Pancreas (tissue), 10 donors: ENCODE measurements around the gene SPACA4. TPM values are rescaled to one million over a fixed set of nuclear protein-coding genes. Genes with fewer than 3 reads are reported as not detected.

Experiments
- ATAC-seq, 4 donors: fragments of 200-7000 bp; cut with Tn5 transposase; one replicate each; pipeline versions ENCODE4 v1.8.0 to v1.9.1; 2020; ENCODE audit warnings: mild to moderate bottlenecking in 4 of 4, moderate library complexity in 4 of 4
- DNase-seq, 6 donors: peaks; one replicate each; pipeline ENCODE4 v3.0.0-alpha.2; 2020
- FAIRE-seq: peaks from 2 replicates; lab custom pipeline; 2012; peaks lifted over from hg19 to GRCh38; lab: Jason Lieb, UNC
- H3K27ac ChIP-seq, 4 donors: fragments of 200-600 bp; sonication (generic); 1 replicate in 3 of 4; 2 replicates in 1 of 4; pipeline versions ENCODE4 v1.5.0 to v1.8.0; 2020
- H3K27me3 ChIP-seq, 4 donors: fragments of 200-600 bp; one replicate each; pipeline ENCODE4 v1.8.0; 2021
- H3K36me3 ChIP-seq, 3 donors: fragments of 200-600 bp; sonication (generic) in 1 of 3; one replicate each; pipeline versions ENCODE4 v1.5.0 to v1.8.0; 2020 to 2021
- H3K4me1 ChIP-seq, 3 donors: fragments of 200-600 bp; one replicate each; pipeline ENCODE4 v1.8.0; 2021
- H3K4me3 ChIP-seq, 4 donors: fragments of 200-600 bp; sonication (generic) in 2 of 4; one replicate each; pipeline versions ENCODE4 v1.5.0 to v1.8.0; 2020 to 2021
- H3K9me3 ChIP-seq, 4 donors: fragments of 200-600 bp; one replicate each; pipeline ENCODE4 v1.8.0; 2021
- WGBS, 2 donors: extraction: QIAGEN DNeasy Blood & Tissue Kit; methylation state at CpG; one replicate each; pipeline ENCODE4 v1.1.7; 2013; 5-methylcytosine and 5-hydroxymethylcytosine counted together
- intact Hi-C, 3 donors: fragments of 100-400 bp; cut with DNase I; formaldehyde crosslinking; loops; one replicate each; pipeline versions ENCODE4 v1.11.1 to v1.14.2; 2022
- polyA plus RNA-seq, 2 donors: library from polyadenylated mRNA; stranded (reverse); fragments of 200-250 nt; gene quantifications; one replicate each; pipeline ENCODE4 v1.2.3, GENCODE V29; 2013
- total RNA-seq, 6 donors: library from RNA; stranded (reverse); fragmentation: NEBNext Ultra II Directional in 4 of 6; extraction: Animal tissue kit (Norgen Biotek cat#: 25700) in 4 of 6; gene quantifications; one replicate each; pipeline versions ENCODE4 v1.2.1 to v1.2.4, GENCODE V29; 2021 to 2023
- TF ChIP-seq, protein P1 (sequence below), 4 donors: fragments of 200-600 bp; sonication (generic) in 3 of 4; IDR thresholded peaks; one replicate each; pipeline versions ENCODE4 v1.5.0 to v1.8.0; 2021; ENCODE audit warnings: antibody characterized with exemption in 4 of 4
- donor health status: healthy with polysubstance abuse.
- donor health status: DM: no; HTN: no; CAD: no; lungs with moderate emphysema.
- donor health status: DM: no; HTN: no; CAD: no.
- donor health status: control.
- donor health status: control.
- donor health status: Bipolar disorder and iron deficiency.
- donor health status: DM: yes; HTN: yes; CAD: no.
- donor health status: DM: no; HTN: no; CAD: no.
- donor health status: DM: no; HTN: no; CAD: no.
- donor health status: DM: yes; HTN: yes; CAD: no.

The SPACA4 gene
- total and polyA plus RNA-seq, 8 donors: 0.12 TPM; not detected in 7

DNA sequence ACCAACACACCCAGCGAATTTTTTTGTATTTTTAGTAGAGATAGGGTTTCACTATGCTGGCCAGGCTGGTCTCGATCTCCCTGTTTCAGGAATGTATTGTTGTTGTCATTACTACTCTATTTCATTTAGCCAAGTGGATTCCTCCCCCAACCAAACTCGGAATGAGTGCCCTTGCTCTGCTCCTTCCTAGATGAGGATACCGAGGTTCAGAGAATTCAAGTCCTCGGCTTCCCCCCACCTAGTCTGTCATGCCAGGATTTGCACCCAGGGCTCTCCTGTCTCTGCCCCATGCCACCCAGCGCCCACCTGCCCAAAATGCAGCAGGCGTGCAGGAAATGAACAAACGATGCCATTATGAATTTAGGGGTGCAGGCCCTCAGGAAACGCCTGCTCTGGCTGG, 3.5 kb upstream of the SPACA4 start:
- H3K27me3 ChIP-seq: no peaks in the 10 kb centered on the region
- H3K4me3 ChIP-seq: no peak overlapping the region
- FAIRE-seq: no peak
- no peaks in the 10 kb centered on the region for H3K9me3 ChIP-seq
- H3K27ac ChIP-seq: no peak overlapping the region
- intact Hi-C loops: no loop called here
- no peak for DNase-seq
- ATAC-seq: no peak
- no peaks in the 10 kb centered on the region for H3K4me1 ChIP-seq
- no peaks in the 10 kb centered on the region for H3K36me3 ChIP-seq
- 67 to 84% methylated on average over 9 of the region's 9 CpGs for WGBS, 2 donors
- TF ChIP-seq, protein P1, sequence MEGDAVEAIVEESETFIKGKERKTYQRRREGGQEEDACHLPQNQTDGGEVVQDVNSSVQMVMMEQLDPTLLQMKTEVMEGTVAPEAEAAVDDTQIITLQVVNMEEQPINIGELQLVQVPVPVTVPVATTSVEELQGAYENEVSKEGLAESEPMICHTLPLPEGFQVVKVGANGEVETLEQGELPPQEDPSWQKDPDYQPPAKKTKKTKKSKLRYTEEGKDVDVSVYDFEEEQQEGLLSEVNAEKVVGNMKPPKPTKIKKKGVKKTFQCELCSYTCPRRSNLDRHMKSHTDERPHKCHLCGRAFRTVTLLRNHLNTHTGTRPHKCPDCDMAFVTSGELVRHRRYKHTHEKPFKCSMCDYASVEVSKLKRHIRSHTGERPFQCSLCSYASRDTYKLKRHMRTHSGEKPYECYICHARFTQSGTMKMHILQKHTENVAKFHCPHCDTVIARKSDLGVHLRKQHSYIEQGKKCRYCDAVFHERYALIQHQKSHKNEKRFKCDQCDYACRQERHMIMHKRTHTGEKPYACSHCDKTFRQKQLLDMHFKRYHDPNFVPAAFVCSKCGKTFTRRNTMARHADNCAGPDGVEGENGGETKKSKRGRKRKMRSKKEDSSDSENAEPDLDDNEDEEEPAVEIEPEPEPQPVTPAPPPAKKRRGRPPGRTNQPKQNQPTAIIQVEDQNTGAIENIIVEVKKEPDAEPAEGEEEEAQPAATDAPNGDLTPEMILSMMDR (IDR thresholded peaks at IDR 0.05): no peak

DNA sequence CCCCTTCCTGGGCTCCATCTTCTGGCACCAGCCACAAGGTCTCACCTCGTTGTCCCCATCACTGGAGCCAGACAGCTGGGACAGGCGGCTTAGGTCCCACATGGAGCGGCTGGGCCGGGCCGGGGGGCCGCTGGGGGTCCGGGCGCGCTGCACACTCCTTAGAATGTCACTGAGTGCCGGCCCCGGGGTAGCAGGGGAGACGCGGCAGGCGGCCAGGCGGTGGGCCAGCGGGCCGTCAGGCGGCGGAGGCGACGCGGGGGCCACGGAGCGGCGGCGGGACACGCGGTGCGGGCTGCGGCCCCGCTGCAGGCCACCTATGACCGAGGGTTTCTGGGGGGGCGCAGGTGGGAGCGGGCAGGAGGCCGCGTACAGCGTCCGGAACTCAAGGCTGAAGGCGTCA, 3.1 kb upstream of the SPACA4 start:
- Histone ChIP-seq H3K27me3 (no peaks in the 10 kb centered on the region), H3K9me3 (no peaks in the 10 kb centered on the region), H3K4me3 (no peak overlapping the region), H3K36me3 (no peaks in the 10 kb centered on the region), H3K4me1 (no peaks in the 10 kb centered on the region), H3K27ac (no peak overlapping the region)
- TF ChIP-seq, protein P1 (IDR thresholded peaks at IDR 0.05): no peak
- no peak for FAIRE-seq
- no peak for ATAC-seq
- intact Hi-C loops: no loop called here
- DNase-seq: no peak
- WGBS, 2 donors: 84 to 91% methylated on average over 39 of the region's 39 CpGs

DNA sequence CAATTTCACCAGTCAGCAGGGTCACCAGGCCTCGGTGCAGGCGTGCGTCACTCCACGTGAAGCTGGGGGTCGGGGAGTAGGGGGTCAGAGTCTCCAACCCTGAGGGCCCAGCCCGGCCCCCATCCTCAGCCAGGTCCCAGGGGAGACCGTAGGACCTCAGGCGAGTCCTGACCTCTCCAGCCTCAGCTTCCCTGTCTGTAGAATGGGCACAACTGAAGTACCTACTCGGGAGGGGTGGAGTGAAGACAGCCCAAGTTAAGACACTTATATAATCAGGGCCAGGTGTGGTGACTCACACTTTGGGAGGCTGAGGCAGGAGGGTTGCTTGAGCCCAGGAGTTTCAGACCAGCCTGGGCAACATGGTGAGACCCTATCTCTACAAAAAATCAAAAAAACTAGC, 2.7 kb upstream of the SPACA4 start:
- H3K9me3 ChIP-seq: no peaks in the 10 kb centered on the region
- no peak for FAIRE-seq

DNA sequence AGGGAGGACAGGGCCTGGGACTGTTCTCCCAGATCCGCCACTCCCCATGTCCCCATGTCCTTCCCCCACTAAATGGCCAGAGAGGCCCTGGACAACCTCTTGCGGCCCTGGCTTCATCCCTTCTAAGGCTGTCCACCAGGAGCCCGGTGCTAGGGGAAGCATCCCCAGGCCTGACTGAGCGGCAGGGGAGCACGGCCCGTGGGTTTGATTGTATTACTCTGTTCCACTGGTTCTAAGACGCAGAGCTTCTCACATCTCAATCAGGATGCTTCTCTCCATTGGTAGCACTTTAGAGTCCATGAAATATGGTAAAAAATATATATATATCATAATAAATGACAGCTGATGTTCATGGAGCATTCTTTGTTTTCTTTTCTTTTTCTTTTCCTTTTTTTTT, 815 bp downstream of the SPACA4 start:
- Histone ChIP-seq H3K4me1 (no peaks in the 10 kb centered on the region), H3K36me3 (no peaks in the 10 kb centered on the region), H3K4me3 (no peak overlapping the region), H3K27me3 (no peaks in the 10 kb centered on the region), H3K9me3 (no peaks in the 10 kb centered on the region), H3K27ac (no peak overlapping the region)
- TF ChIP-seq, protein P1 (IDR thresholded peaks at IDR 0.05): no peak
- DNase-seq (no peak), FAIRE-seq (no peak), ATAC-seq (no peak)
- intact Hi-C loops: no loop called here
- 73 to 86% methylated on average over 7 of the region's 7 CpGs for WGBS, 2 donors

More for the DNA sequence above, 2.7 kb upstream of the SPACA4 start:
- intact Hi-C loops: no loop called here
- Histone ChIP-seq H3K27me3 (no peaks in the 10 kb centered on the region), H3K27ac (no peak overlapping the region), H3K4me3 (no peak overlapping the region), H3K4me1 (no peaks in the 10 kb centered on the region), H3K36me3 (no peaks in the 10 kb centered on the region)
- ATAC-seq (no peak), DNase-seq (no peak)
- TF ChIP-seq, protein P1 (IDR thresholded peaks at IDR 0.05): no peak
- WGBS, 2 donors: 87 to 93% methylated on average over 9 of the region's 9 CpGs

DNA sequence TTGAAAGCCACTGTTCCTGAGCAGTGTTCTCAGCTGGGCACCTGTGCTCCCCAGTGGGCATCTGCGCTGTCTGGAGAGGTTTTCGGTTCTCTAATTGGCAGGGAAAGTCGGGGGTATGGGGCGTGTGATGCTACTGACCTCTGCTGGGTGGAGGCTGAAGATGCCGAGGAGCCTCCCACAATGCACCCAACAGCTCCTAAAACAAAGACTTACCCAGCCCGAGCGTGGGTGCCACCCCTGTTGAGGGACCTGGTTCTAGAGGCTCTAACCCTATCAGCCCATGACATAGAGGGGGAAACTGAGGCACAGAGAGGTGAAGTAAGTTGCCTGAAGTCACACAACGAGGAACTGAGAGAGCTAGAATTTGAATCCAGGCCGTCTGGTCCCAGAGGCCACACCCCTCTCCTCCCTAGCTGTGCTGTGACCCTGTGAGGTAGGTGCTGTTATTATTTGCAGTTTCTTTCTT, 2.3 kb downstream of the SPACA4 start:
- TF ChIP-seq, protein P1 (IDR thresholded peaks at IDR 0.05): no peak
- Histone ChIP-seq H3K27ac (no peak overlapping the region), H3K9me3 (no peaks in the 10 kb centered on the region), H3K36me3 (no peaks in the 10 kb centered on the region), H3K27me3 (no peaks in the 10 kb centered on the region), H3K4me3 (no peak overlapping the region), H3K4me1 (no peaks in the 10 kb centered on the region)
- WGBS, 2 donors: 46 to 59% methylated on average over 9 of the region's 9 CpGs
- intact Hi-C loops: no loop called here
- DNase-seq: no peak
- FAIRE-seq: no peak
- peak in 3 of 4 donors; percentile 36 to 69 (median 55) for ATAC-seq
